SHP77 (cell line): ENCODE results near the gene PTPRK.

Source experiments
- DNase-seq, 2 experiments: peaks; one replicate each; lab custom pipeline; 2025; lab: John Stamatoyannopoulos, UW

Gene PTPRK

DNA sequence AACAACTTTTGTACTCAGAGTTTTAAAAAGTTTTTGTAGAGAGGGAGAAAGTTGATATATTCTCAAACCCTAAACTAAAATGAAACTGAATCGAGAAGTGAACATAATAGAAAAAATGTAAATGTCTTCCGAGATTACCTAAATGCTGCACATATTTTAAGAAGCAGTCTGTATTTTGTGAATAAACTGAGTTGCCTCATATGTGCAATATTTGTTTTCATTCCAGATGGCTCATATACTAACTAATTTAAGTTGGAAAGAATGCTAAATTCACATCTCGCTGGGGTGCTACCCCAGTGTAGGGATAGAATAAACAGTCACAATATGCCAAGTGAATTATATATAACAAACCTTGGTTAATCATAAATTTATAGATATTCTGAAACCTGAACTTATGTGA, 333.7 kb downstream of the PTPRK start:
- no peak for DNase-seq

DNA sequence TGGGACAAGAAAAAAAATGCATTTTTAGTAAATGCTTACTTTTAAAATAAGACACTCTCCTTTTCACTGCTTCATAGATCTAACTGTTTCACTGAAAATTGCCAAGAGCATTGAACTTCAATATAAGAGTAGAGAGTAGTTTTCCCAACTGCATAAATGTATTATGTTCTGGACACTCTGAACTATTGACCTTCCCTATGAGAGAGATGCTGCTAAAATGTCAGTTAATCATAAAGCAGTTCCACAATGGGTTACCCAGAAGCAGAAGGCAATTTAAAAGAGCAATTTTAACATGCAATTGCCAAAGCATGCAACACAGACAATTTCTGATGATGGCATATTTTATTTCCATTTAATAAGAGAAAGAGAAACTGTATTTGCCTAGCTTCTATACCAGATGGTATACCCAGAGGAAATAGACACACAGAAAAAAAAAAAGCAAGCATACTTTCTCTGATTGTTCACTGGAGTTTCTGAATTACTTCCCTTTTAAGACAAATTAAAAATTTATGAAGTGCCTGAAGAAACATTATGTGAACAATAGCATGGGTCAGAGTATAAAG, 340.4 kb downstream of the PTPRK start:
- no peak for DNase-seq

DNA sequence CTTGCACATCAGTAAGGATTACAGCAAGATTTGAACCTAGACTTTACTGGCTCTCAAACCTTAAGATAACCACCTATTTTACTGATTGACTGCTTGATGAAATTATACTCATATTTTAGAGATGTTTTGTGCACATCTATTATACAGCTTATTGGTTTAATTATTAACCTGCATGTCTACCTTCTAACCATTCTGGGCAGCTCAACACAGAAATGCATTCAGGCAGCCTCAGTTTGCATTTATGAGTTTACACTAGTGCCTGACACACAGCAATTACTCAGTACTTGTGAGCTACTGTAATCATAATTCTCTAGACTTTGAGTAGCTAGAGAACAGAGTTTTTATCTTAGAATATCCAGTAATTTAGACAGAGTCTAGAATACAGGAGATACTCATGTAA, 345.7 kb downstream of the PTPRK start:
- DNase-seq: no peak

DNA sequence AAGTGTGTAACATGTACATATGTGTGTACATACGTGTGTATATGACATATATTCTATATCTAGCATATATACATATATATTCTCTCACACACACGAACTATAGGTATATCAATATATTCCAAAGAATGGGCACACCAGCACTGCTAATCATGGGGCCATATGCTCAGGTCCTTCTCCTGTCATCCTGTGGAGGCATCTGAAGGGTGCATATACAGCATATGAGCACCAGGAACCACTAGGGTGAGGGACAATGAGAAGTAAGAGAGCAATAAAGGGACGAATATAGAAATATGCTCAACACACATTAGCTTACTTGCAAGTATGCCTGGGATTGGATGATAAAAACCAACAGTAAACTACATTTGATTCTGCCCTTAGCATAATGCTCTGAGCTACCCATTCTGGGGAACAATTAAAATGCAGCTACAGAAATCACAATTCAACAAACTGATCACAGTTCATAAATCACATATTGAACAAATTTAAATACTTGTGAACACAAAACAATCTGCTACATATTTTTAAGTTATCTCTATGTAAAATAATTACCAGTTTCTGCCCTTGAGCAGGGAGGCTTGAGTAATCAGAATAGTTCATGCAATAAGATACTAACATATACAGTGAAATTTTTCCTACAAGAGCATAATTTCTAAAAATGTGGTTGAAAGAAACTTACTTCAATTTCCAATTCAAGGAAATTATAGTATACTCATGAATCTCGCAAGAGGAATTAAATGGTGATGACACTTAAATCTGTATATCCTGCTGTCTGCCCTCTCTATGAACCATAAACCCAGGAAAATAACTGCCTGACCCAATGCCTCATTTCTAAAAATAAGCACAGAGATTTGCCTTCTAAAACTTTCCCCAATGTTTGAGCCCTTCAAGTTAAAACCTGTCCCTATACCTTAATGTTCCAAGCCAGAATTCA, 347.4 kb downstream of the PTPRK start:
- no peak for DNase-seq

DNA sequence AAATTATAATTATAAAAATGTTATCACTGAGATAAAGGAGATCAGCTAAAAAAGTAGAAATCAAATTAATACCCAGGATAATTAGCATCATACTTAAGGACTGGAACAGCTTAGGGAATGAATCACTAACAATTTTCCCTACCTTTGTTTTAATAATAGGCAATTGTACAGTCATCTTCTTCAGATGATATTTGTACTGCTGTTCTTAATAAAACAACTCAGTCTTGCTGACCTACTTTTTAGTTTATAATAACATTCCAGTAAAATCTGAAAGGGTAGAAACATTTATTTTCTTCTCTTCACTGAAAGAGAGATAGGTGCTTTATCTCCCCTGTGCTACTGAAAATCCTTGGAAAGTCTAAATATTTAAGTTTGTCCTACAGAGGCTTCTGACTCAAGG, 348.3 kb downstream of the PTPRK start:
- DNase-seq: no peak

DNA sequence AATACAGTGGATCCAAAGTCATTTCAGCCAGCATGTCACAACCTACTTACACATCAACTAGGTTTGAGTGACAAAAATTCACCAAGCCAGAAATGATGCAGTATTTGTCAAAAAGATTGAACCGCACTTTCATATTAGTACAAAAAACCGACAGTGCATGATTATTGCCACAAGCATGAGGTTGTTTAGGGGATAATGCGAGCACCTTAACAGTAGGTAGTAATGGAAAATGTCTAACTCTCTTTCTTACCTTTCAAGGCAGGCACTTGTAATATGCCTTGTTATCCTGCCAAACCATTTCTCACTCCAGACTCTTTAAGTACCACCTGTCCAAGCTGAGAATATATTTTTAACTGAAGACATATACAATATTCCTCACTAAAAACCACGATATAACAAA, 349.2 kb downstream of the PTPRK start:
- DNase-seq: no peak

DNA sequence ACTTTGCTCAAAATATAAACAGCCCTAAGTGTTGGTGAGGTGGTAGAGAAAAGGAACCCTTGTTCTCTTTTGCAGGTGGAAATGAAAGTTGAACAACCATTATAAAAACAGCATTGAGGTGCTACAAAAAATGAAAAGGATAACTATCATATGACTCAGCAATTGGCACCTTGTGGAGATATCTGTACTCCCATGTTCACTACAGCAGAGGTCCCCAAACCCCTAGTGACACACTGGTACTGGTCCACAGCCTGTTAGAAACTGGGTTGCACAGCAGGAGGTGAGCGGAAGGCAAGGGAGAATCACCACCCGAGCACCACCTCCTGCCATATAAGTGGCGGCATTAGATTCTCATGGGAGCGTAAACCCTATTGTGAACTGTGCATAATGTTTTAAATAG, 352.2 kb downstream of the PTPRK start:
- no peak for DNase-seq

DNA sequence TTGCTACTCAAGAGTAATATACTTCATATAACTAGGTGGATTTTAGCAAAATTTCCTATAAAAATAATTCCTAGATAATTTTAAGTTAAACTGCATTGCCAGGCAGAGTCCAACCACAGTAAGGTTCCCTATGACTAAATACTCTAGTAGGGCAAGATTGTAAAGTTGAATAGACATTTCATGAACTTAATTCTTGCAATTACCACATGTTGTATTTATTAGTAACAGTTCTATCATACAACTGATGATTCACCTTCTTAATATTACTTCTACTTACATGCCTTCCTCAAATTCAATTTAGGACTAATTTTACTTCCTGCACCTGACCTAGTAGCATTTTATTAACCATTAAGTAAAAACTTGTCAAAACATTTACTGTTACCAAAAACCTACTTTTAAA, 352.8 kb downstream of the PTPRK start:
- DNase-seq: no peak

DNA sequence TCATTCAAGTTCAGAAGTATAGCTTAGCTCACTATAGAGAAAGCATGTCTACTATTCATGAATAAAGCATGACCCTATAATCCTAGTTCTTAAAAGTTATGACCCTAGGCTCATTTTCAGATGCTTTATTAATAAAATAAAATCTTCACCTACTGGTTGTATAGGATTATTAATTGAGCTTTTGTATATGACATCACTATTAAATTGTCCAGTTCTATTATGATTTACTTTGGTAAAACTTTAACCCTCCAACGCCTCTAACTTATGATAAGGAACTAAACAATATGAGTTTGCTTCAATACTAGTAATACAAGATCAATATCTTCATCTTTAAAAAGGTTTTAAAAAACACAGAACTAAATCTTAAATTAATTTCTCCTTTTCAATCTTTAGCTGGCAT, 356.1 kb downstream of the PTPRK start:
- DNase-seq: no peak

DNA sequence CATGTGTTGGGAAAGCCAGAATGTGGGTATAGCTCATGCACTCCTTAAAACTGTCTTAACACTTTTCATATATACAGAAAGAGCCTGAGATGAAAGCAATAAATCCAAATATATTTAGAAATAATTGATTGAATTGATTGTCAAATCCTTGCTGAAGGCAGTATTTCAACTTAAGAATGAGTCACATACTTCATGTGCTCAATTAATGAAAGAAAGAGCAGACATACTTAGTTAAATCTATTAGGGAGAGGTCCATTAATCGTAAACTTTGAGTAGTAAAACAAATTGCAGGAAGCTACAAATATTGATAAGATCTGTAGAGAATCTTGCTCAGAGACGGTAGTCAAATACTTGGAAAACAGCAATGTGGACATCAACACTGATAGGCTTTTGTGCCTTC, 358.0 kb downstream of the PTPRK start:
- no peak for DNase-seq

DNA sequence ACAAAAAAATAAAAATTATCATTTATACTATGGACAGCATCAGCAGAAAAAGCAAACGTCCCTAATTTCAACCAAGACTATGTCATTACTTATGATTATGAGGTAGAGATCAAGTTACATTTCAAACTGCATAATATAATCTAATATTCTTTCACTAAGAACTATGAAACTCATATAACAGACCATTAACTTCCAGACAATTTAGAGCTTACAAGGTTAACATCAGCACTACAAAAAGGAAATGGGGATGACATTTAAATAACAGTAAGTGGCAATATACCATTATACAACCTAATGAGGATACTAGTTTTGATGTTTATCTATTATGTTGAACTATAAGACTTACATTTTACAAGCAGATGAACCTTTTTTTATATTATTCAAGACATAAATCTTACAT, 358.6 kb downstream of the PTPRK start:
- no peak for DNase-seq

DNA sequence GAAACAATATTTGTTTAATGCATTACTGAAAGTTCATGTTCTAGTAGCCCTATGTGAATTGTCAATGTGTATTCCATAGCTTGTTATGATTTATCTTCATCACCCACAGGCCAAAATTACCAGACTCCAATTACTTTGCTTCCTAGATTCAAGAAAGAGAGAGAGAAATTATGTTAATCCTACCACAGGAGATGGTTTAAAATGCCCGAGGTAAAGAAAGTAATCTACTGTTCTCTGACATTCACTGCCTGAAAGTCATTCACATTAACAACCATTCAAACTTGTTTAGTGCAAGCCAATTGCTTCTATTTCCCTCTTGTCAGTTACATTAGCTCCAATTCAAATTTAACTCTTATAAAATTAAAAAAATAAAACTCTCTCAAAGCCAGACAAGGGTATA, 359.1 kb downstream of the PTPRK start:
- DNase-seq: no peak

DNA sequence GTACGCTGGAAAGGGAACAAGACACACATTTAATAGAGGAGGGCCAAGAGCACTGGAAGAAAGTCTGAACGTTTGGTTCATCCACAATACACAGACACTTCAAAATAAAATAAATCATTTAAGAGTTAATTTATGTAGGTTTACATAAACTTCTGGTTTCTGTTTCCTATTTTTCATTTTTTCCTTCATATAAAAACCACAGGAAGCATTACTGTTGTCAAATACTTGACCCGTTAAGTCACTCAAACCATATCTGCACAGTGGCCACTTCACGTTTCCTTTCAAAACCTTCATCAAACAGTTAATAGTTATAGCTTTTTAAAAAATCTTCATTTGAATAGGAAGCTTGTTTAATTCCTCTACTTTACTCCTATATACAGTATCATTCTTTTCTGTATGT, 361.9 kb downstream of the PTPRK start:
- DNase-seq: no peak

DNA sequence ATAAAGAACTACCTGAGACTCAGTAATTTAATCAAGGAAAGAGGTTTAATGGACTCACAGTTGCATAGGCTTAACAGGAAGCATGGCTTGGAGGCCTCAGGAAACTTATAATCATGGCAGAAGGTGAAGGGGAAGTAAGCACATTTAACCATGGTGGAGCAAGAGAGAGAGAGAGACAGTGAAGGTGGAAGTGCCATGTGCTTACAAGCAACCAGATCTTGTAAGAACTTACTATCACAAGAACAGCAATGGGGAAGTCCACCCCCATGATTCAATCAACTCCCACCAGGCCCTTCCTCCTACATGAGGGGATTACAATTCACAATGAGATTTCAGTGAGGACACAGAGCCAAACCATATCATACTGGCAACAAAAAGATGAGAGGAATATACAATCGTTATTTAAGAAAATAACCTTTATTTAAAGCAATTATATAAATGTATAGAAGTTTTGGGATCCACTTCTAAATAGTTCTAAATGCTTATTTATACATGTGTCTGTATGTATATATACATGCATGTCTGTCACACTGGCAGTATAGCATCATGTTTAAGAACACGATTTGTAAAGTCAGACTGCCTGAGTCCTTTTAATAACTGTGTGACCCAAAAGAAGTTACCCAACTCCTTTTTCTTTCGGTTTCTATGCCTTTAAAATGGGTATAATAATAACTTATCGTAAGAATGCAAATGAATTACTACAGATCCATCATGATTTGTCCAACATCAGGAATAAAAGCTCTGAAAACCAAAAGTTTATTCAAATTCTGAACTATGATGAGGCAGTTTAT, 363.9 kb downstream of the PTPRK start:
- no peak for DNase-seq

DNA sequence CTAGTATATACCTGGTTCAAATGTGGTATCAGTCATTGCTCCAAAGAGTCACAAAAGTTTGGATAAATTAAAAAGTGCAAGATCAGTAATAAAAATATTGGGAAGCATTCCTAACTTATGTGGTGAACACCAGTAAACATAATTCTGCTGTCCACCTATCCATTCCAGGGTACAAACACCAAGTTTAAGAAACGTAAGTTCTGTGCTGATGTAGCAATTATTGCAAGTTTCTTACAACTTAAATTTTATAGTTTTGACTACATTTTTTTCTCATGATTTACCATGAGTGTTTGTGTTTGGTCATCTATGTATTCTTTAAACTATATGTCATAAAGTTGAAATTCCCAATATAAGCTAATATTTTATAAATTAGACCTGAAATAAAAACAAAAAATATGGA, 364.6 kb downstream of the PTPRK start:
- DNase-seq: no peak

DNA sequence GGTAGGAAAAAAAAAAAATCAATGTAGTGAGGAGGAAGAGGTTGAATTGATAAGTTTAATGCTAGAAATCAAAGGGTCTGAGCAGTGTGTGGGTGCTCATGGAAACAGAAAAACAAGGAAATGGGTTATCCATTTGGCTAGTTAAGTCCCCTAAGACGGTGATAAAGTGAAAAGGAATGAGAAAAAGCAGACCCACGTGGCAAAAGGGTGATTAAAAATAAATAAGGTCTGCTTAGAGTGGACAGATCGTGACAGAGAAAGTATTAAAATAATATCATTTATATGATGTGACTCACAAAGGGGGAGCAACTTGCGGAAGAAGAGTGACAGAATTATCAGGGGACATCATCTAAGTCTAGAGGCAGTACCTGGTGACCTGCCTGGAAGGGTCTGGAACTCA, 367.8 kb downstream of the PTPRK start:
- DNase-seq: no peak

DNA sequence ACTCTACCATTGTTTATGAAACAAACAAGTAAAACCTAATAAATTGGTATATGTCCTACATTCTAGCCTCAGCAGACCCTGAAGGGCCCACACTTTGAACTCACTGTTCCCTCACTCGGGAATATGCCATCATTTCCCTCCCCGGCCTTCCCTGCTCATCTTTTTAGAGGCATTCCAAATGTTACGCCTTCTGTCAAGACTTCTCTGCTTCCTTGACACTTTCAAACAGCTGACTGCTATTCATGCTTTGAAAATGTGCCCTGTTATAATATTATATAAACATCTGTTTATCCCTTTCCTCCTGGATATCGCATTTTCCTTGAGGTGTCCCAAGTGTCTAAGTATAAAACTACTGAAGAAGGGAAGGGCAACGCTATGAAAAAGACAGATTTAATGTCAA, 370.0 kb downstream of the PTPRK start:
- no peak for DNase-seq

DNA sequence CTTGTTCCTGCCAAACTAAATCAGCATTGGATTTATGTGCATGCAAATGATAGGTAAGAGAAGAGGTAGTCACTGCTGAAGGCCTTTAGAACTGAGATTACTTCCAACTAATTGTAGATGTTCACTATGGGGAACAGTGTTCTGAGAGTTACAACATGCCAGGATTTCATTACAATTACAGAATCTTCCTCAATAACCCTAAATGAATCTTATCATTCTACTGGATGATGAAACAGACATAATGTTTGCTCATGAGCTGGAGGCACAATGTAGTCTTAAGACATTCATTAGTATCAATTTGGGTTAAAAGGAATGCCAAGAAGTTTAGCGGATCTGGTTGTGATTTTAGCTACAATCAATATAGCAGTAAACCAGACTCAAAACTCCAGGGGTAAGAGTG, 370.6 kb downstream of the PTPRK start:
- DNase-seq: no peak

DNA sequence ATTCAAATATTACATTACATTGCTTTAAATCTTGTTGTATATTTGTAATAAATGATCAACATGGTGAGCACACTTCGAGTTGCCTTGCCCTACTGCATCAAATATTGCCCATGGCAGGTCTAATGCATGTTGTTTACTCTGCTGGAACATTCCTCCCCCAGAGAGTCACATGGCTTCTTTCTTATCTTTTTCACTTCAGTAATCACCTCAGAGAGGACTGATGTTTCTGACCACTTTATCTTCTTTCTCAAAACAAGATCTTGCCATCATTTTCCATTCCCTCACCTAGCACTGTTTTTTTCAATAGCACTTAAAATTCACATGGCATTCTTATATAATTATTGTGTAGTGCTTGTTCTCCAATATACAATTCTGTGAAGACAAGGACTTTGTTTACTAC, 376.1 kb downstream of the PTPRK start:
- DNase-seq: no peak

DNA sequence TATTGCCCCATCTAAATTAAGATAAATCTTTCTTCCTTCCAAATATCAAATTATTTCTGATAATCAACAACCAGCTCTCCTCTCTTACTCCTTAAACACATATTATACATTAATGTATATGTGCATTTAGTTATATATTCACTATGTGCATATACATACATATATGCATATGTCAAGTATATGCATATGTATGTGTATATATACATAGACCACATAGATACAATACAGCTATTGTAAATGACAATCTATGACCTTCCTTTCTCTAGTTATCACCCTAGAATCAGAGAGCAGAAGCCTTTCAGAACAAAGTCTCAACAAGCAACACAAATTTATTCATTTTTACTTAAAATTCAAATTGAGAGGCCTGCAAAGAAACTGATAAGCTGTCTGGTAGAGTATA, 378.5 kb downstream of the PTPRK start:
- no peak for DNase-seq

DNA sequence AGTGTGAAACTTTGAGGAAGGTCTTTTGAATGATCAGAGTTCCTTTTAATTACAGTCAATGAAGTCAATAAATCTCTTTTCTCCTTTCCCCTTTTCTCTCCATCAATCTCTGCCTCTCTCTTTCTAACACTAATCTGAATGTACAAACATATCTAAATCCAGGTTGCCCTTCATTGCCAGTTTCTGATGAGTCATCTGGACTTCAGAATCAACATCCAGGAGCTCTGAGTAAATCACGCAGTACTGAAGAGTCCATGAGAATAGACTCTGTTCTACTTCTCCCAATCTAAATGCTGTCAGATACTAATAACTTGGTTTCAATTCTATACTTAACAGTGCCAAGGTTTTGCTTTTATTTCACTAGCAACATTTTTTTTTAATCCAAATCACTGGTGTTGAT, 380.9 kb downstream of the PTPRK start:
- peak in 1 of 2 experiments; percentile 18 for DNase-seq

DNA sequence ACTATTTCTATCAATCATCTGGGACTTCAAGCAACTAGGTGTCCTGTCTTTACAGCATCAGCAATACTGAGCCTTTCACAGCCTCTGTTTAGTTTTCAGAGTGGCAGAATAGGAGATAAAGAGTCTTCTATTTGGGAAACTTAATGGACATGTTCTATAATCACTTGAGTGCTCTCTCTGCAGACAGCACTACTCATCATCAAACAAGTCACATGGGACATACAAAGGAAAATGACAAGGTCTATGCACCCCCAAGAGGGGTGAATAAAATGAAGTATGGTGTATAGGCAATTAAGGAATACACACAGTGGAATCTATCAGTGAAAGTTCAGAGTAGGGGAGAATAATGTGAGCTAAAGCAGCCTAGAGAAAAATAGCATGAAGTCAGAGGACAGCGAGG, 381.7 kb downstream of the PTPRK start:
- DNase-seq: no peak

DNA sequence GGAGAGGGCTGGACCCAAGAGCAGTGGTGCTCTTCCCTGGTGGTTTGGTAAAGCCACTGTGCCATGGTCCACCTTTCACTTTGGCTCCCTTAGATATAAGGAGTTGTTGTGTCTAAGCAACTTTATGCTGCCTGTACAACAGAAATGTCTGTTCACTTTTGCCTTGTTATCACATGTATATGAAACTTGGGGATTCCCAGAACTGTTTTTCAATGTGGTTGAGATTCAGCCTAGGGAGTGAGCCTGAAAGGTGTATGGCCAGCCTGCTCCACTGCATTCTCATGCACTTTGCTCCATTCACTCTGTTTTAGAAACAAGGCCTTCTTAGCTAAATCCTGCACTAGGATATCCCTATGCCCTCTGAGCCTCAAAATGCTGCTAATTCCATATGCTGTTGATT, 385.1 kb downstream of the PTPRK start:
- no peak for DNase-seq
